ENCODE results near the gene DOCK1.

Gene DOCK1

GRCh38 chr10:127375461-127375860 lies 470.2 kb downstream of the DOCK1 start:
- DNase-seq = no peak

GRCh38 chr10:127376071-127376470 lies 470.8 kb downstream of the DOCK1 start:
- no peak for DNase-seq

- no peak for DNase-seq
These were observed 473.4 kb downstream of the DOCK1 start for GRCh38 chr10:127378628-127379027.

- DNase-seq = no peak
These were observed 479.3 kb downstream of the DOCK1 start for GRCh38 chr10:127384532-127384931.

- DNase-seq = no peak
These were observed 479.8 kb downstream of the DOCK1 start for GRCh38 chr10:127385066-127385465.

- DNase-seq = no peak
These were observed 481.5 kb downstream of the DOCK1 start for GRCh38 chr10:127386606-127387327.

GRCh38 chr10:127391875-127392274 lies 486.6 kb downstream of the DOCK1 start:
- no peak for DNase-seq

- DNase-seq = no peak
These were observed 487.4 kb downstream of the DOCK1 start for GRCh38 chr10:127392351-127393235.

GRCh38 chr10:127398140-127398970 lies 493.1 kb downstream of the DOCK1 start:
- DNase-seq = no peak

- DNase-seq = no peak
These were observed 493.7 kb downstream of the DOCK1 start for GRCh38 chr10:127398971-127399365.

- DNase-seq = no peak
These were observed 494.4 kb downstream of the DOCK1 start for GRCh38 chr10:127399668-127400067.

GRCh38 chr10:127400216-127400615 lies 495.0 kb downstream of the DOCK1 start:
- no peak for DNase-seq

- no peak for DNase-seq
These were observed 497.6 kb downstream of the DOCK1 start for GRCh38 chr10:127402596-127403409.

GRCh38 chr10:127405221-127405620 lies 500.0 kb downstream of the DOCK1 start:
- DNase-seq = no peak

GRCh38 chr10:127406018-127406550 lies 500.9 kb downstream of the DOCK1 start:
- DNase-seq = no peak

- DNase-seq = no peak
These were observed 502.3 kb downstream of the DOCK1 start for GRCh38 chr10:127407551-127407950.

- DNase-seq = no peak
These were observed 503.0 kb downstream of the DOCK1 start for GRCh38 chr10:127408112-127408710.

- DNase-seq = no peak
These were observed 503.5 kb downstream of the DOCK1 start for GRCh38 chr10:127408733-127409132.

- DNase-seq = no peak
These were observed 504.8 kb downstream of the DOCK1 start for GRCh38 chr10:127410030-127410429.

- no peak for DNase-seq
These were observed 505.8 kb downstream of the DOCK1 start for GRCh38 chr10:127411062-127411461.

- DNase-seq = no peak
These were observed 508.1 kb downstream of the DOCK1 start for GRCh38 chr10:127413326-127413725.

GRCh38 chr10:127414024-127414423 lies 508.8 kb downstream of the DOCK1 start:
- DNase-seq = no peak

Data from activated CD4-positive, CD25-positive, alpha-beta regulatory T cell treated with anti-CD3 and anti-CD28 coated beads, Interleukin-2, amount 50 U/mL, for 72 hours (primary cell).